HCT116 (cell line): ENCODE results near the gene TPM2. TPM values are rescaled to one million over a fixed set of nuclear protein-coding genes. Genes with fewer than 3 reads are reported as not detected.
"Not testable (repeated sequence)": the region's sequence is repeated elsewhere in the genome, so short reads cannot be mapped to it uniquely, and the experiment has no call there.

Experiments used
- ATAC-seq: fragments of 200-7000 bp; cut with Tn5 transposase; 2 replicates; pipeline ENCODE4 v1.9.1; 2020; ENCODE audit warnings: mild to moderate bottlenecking, moderate library complexity
- BruUV-seq: library from RNA; stranded (reverse); fragments of 400-500 nt; replicated peaks from 2 replicates; lab custom pipeline; 2021; lab: Mats Ljungman, UMichigan
- CTCF ChIA-PET: fragments of 300-600 bp; sonication (Branson Sonifier 250); formaldehyde crosslinking; loops from one replicate; lab custom pipeline; 2021; ENCODE audit warnings: antibody characterized with exemption; lab: Charles Lee
- POLR2A ChIA-PET: fragments of 300-600, 350-600 bp; sonication (Branson Sonifier 250); formaldehyde crosslinking; loops from one replicate; lab custom pipeline; 2021; ENCODE audit warnings: antibody characterized with exemption; lab: Charles Lee
- RAD21 ChIA-PET, 2 experiments: fragments of 300-600 bp; sonication (Branson Sonifier 250); formaldehyde crosslinking; loops; one replicate each; lab custom pipeline; 2023; ENCODE audit warnings: low total read pairs in 2 of 2; ENCODE audit not compliant: uncharacterized antibody in 2 of 2, unreplicated experiment in 2 of 2, low non-redundant PET in 1 of 2; lab: Charles Lee
- DNase-seq: peaks from one replicate; pipeline ENCODE4 v3.0.0-alpha.2; 2010; ENCODE audit warnings: low read depth, low spot score
- H2AFZ ChIP-seq: fragments of 200-600 bp; shearing (Covaris generic), sonication (generic); 2 replicates; pipeline ENCODE4 v1.6.1; 2017; ENCODE audit warnings: low read depth, mixed run types, mixed read lengths, antibody characterized with exemption, low read length; ENCODE audit not compliant: poor library complexity, severe bottlenecking
- H3K27ac ChIP-seq: 2 replicates; pipeline ENCODE4 v1.5.1; 2012; ENCODE audit warnings: low read depth, low read length
- H3K27me3 ChIP-seq: fragments of 200-600 bp; sonication (generic); 2 replicates; pipeline ENCODE4 v1.6.1; 2016; ENCODE audit warnings: mixed run types, low read length, mixed read lengths; ENCODE audit not compliant: insufficient read depth
- H3K36me3 ChIP-seq, 2 experiments: fragments of 200-500 bp in 1 of 2; fragments of 200-600 bp in 1 of 2; sonication (Bioruptor generic) in 1 of 2; sonication (generic) in 1 of 2; 2 replicates each; pipeline versions ENCODE4 v1.5.1 to v1.6.1; 2014 to 2016; ENCODE audit warnings: low read length in 2 of 2, inconsistent platforms in 1 of 2, mixed read lengths in 1 of 2, mixed run types in 1 of 2; ENCODE audit not compliant: insufficient read depth in 2 of 2, control insufficient read depth in 1 of 2
- H3K4me1 ChIP-seq, 2 experiments: fragments of 200-600 bp in 1 of 2; sonication (generic) in 1 of 2; 2 replicates each; pipeline versions ENCODE4 v1.5.1 to v1.6.1; 2012 to 2017; ENCODE audit warnings: low read length in 2 of 2, inconsistent platforms in 1 of 2, mild to moderate bottlenecking in 1 of 2, mixed read lengths in 1 of 2, mixed run types in 1 of 2, moderate library complexity in 1 of 2; ENCODE audit not compliant: insufficient read depth in 2 of 2, control insufficient read depth in 1 of 2
- H3K4me2 ChIP-seq: fragments of 200-600 bp; sonication (generic); 2 replicates; pipeline ENCODE4 v1.6.1; 2017; ENCODE audit warnings: mixed run types, low read length, mixed read lengths
- H3K4me3 ChIP-seq, 2 experiments: fragments of 200-600 bp in 1 of 2; sonication (generic) in 1 of 2; replicated peaks in 1 of 2; 2 replicates each; pipeline ENCODE4 v1.5.1; 2011 to 2016; ENCODE audit warnings: low read length in 2 of 2, control low read depth in 1 of 2, low read depth in 1 of 2, mild to moderate bottlenecking in 1 of 2, mixed read lengths in 1 of 2, mixed run types in 1 of 2
- H3K79me2 ChIP-seq: fragments of 200-600 bp; sonication (generic); 2 replicates; pipeline ENCODE4 v1.6.1; 2017; ENCODE audit warnings: mild to moderate bottlenecking, mixed run types, low read length, moderate library complexity, mixed read lengths; ENCODE audit not compliant: insufficient read depth
- H3K9ac ChIP-seq: fragments of 200-600 bp; sonication (generic); 2 replicates; pipeline ENCODE4 v1.6.1; 2016; ENCODE audit warnings: low read length, mixed read lengths
- H3K9me2 ChIP-seq: fragments of 200-600 bp; sonication (generic), shearing (Covaris generic); 2 replicates; pipeline ENCODE4 v1.6.1; 2017; ENCODE audit warnings: mixed run types, mild to moderate bottlenecking, moderate library complexity; ENCODE audit not compliant: insufficient read depth
- H3K9me3 ChIP-seq, 2 experiments: fragments of 200-500 bp in 1 of 2; fragments of 200-600 bp in 1 of 2; sonication (Bioruptor generic) in 1 of 2; sonication (generic) in 1 of 2; 2 replicates each; pipeline ENCODE4 v1.6.1; 2014 to 2017; ENCODE audit warnings: low read length in 2 of 2, mixed read lengths in 2 of 2, inconsistent platforms in 1 of 2, low read depth in 1 of 2, mild to moderate bottlenecking in 1 of 2, mixed run types in 1 of 2, moderate library complexity in 1 of 2; ENCODE audit not compliant: control insufficient read depth in 1 of 2, insufficient read depth in 1 of 2
- H4K20me1 ChIP-seq: fragments of 200-600 bp; sonication (generic), shearing (Covaris generic); 2 replicates; pipeline ENCODE4 v1.6.1; 2017; ENCODE audit warnings: mixed run types, mild to moderate bottlenecking, moderate library complexity; ENCODE audit not compliant: insufficient read depth
- intact Hi-C: fragments of 100-400 bp; cut with micrococcal nuclease; formaldehyde crosslinking; loops from 2 replicates; pipeline ENCODE4 v1.10.0; 2022
- total RNA-seq: library from RNA; stranded (reverse); gene quantifications from one replicate; pipeline ENCODE4 v1.2.1, GENCODE V29; 2021; ENCODE audit not compliant: unreplicated experiment

TPM2 gene
- total RNA-seq, 1 experiment from 2014 or later, result 278 TPM

DNA sequence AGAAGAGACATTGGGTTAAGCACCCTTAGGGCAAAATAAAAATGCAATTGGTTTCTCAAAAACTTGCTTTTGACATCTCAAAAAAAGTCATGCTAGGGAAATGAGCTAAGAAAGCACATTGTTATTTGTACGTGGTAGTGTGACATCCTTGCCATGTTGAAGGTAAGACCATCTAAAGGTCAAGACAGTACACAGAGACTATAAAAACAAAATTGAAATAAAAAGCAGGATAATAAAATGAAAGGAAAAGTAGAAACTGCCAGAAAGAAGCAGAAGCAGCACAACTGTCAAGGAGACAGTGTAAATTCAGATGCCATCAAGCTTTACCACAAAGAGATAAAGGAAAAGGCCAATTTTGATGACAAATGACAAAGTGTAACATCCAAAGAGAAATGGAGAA, 50.5 kb downstream of the TPM2 start:
- H3K9ac ChIP-seq, DNase-seq, RAD21 ChIA-PET, H3K79me2 ChIP-seq, H3K9me3 ChIP-seq, H3K27ac ChIP-seq, H2AFZ ChIP-seq, intact Hi-C loops, H3K27me3 ChIP-seq, BruUV-seq, H3K9me2 ChIP-seq, H3K4me2 ChIP-seq, POLR2A ChIA-PET, CTCF ChIA-PET, H3K36me3 ChIP-seq, H4K20me1 ChIP-seq, H3K4me3 ChIP-seq, ATAC-seq, H3K4me1 ChIP-seq: not testable (repeated sequence)

DNA sequence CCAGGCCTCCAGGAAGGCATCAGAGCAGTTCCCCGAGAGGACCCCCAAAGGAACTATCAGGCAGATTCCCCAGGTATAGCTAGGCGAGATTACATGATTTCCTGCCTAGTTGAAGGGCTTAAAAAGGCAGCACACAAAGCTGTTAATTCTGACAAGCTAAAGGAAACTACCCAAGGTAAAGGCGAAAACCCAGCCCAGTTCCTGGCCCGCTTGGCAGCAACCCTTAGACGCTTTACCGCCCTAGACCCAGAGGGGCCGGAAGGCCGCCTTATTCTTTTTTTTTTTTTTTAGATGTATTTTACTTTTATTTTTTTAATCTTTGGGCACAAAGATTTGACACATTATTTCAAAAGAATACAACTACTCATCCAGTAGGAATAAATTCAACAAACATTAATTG, 51.0 kb downstream of the TPM2 start:
- POLR2A ChIA-PET, H2AFZ ChIP-seq, H4K20me1 ChIP-seq, H3K4me3 ChIP-seq, H3K9me3 ChIP-seq, H3K9ac ChIP-seq, H3K36me3 ChIP-seq, intact Hi-C loops, H3K79me2 ChIP-seq, ATAC-seq, BruUV-seq, DNase-seq, H3K9me2 ChIP-seq, H3K4me1 ChIP-seq, H3K27ac ChIP-seq, RAD21 ChIA-PET, H3K27me3 ChIP-seq, H3K4me2 ChIP-seq, CTCF ChIA-PET: not testable (repeated sequence)

DNA sequence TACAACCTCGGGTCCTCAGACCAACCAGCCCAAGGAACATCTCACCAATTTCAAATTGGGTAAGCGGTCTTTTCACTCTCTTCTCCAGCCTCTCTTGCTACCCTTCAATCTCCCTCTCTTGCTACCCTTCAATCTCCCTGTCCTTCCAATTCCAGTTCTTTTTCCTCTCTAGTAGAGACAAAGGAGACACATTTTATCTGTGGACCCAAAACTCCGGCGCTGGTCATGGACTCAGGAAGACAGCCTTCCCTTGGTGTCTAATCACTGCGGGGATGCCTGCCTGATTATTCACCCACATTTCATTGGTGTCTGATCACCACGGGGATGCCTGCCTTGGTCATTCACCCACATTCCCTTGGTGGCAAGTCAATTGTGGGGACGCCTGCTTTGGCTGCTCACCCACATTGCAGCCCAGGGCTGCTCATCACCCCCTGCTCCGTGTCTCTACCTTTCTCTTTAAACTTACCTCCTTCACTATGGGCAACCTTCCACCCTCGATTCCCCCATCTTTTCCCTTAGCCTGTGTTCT, 52.2 kb downstream of the TPM2 start:
- H3K79me2 ChIP-seq, H4K20me1 ChIP-seq, H3K4me1 ChIP-seq, DNase-seq, BruUV-seq, H3K36me3 ChIP-seq, intact Hi-C loops, H3K9me2 ChIP-seq, POLR2A ChIA-PET, H3K4me2 ChIP-seq, H2AFZ ChIP-seq, CTCF ChIA-PET, ATAC-seq, H3K9me3 ChIP-seq, RAD21 ChIA-PET, H3K9ac ChIP-seq, H3K27me3 ChIP-seq, H3K4me3 ChIP-seq, H3K27ac ChIP-seq: not testable (repeated sequence)

DNA sequence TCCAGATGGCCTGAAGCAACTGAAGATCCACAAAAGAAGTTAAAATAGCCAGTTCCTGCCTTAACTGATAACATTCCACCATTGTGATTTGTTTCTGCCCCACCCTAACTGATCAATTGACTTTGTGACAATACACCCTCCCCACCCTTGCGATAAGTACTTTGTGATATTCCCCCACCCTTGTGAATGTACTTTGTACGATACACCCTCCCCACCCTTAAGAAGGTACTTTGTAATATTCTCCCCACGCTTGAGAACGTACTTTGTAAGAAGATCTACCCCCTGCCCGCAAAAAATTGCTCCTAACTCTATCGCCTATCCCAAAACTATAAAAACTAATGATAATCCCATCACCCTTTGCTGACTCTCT, 52.9 kb downstream of the TPM2 start:
- H3K36me3 ChIP-seq, H3K9me2 ChIP-seq, H3K9me3 ChIP-seq, DNase-seq, H4K20me1 ChIP-seq, POLR2A ChIA-PET, intact Hi-C loops, H3K9ac ChIP-seq, RAD21 ChIA-PET, BruUV-seq, ATAC-seq, H3K4me3 ChIP-seq, H3K4me1 ChIP-seq, H3K27me3 ChIP-seq, H2AFZ ChIP-seq, H3K79me2 ChIP-seq, CTCF ChIA-PET, H3K27ac ChIP-seq, H3K4me2 ChIP-seq: not testable (repeated sequence)
